Measurements from ENCODE around the gene RNU5B-1. TPM values are rescaled to one million over a fixed set of nuclear protein-coding genes. Genes with fewer than 3 reads are reported as not detected.

Gene RNU5B-1
- total RNA-seq, 2 experiments from 2014 or later: not detected

DNA sequence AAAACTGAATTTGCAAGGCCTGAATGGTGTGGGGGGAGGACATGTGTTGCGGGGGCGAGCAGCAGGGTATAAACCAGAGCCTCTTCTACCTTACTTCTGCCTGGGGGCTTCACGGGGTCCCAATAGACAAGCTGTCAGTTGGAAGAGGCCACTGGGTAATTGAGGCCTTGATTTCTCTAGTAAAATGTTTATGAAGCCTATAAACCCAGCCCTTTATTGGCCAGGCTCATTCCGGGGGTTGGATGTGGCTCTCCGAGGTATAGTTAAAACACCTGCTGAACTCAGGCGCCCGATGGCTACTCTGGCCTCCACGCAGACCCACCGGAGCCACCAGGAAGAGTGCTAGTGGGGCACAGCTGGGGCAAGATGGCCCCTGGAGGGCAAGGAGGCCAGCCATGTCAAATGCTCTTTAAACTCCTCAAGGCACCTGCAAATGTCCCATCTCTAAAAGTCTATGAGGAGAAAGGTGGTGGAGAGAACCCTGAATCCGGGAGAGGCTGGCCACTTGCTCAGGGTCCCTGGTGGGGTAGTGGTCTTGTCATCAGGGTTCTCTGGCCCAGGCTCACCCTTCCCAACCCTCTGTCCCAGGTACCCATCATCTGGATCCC lies 39.0 kb downstream of the RNU5B-1 start:
- H3K9me2 ChIP-seq (ENCODE audit: insufficient read depth, low read length): no peaks in the 10 kb centered on the region
- ChIA-PET POLR2A (no interaction called here), CTCF (ENCODE audit: unreplicated experiment) (no interaction called here)
- H3K4me2 ChIP-seq (ENCODE audit: low read length): no peak overlapping the region
- no peak for DNase-seq (ENCODE audit: low spot score)
- no peaks in the 10 kb centered on the region for H4K20me1 ChIP-seq (ENCODE audit: insufficient read depth, low read length)
- no peaks in the 10 kb centered on the region for H3K4me1 ChIP-seq (ENCODE audit: insufficient read depth, low read length, poor library complexity, severe bottlenecking)
- no peak overlapping the region for H3K27ac ChIP-seq (ENCODE audit: low read depth, low read length, poor library complexity, severe bottlenecking)
- H3K9me3 ChIP-seq (ENCODE audit: low read length): no peaks in the 10 kb centered on the region
- intact Hi-C loops (cut with micrococcal nuclease; ENCODE audit: unreplicated experiment): no loop called here
- no TSS peak for BruUV-seq (replicated peaks)
- no peak overlapping the region for H2AFZ ChIP-seq (ENCODE audit: low read length)
- H3K4me3 ChIP-seq (ENCODE audit: low read depth, low read length, poor library complexity, severe bottlenecking): no peak overlapping the region
- no peaks in the 10 kb centered on the region for H3K36me3 ChIP-seq (ENCODE audit: insufficient read depth, low read length)
- H3K79me2 ChIP-seq (ENCODE audit: insufficient read depth, low read depth, low read length): no peaks in the 10 kb centered on the region
- no peak for TF ChIP-seq EZH2phosphoT487 (IDR thresholded peaks at IDR 0.05; ENCODE audit: borderline replicate concordance, low read depth, low read length)

DNA sequence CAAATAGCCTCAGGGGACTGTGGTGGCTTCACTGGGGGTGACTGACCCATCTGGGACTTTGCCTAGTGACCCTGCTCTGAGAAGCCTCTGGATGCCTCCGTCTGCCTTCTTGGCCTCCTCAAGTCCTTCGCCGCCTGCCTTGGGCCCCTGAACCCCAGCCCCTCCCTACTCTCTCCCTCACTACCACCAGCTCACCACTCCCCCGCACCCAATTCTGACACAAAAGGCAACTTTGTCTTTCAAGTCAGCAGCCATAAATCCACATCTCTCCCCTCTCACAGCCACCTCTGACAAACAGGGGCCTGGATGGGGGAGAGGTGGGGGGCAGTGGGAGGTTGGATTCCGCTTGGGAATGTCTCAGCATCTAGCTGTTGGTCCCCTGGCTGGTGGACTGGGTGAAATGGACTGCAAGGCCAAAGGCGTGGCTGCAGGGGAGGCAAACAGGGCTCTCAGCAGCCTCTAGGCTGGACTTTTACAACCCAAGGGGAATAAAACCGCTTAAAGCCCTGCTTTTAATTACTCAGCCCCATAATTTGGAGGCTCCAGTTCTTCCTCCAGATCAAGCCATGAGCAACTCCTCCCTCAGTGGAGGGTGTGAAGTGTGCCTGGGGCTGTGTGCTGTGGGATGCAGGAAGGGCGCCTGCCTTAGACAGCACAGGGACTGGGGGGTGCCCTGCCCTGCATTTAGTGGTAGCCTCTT lies 39.9 kb downstream of the RNU5B-1 start:
- H3K4me3 ChIP-seq (ENCODE audit: low read depth, low read length, poor library complexity, severe bottlenecking): no peak overlapping the region
- no peak for TF ChIP-seq EZH2phosphoT487 (IDR thresholded peaks at IDR 0.05; ENCODE audit: borderline replicate concordance, low read depth, low read length)
- intact Hi-C loops (cut with micrococcal nuclease; ENCODE audit: unreplicated experiment): no loop called here
- H3K4me2 ChIP-seq (ENCODE audit: low read length): no peak overlapping the region
- no peaks in the 10 kb centered on the region for H3K4me1 ChIP-seq (ENCODE audit: insufficient read depth, low read length, poor library complexity, severe bottlenecking)
- BruUV-seq (replicated peaks): no TSS peak
- no peak overlapping the region for H2AFZ ChIP-seq (ENCODE audit: low read length)
- H3K79me2 ChIP-seq (ENCODE audit: insufficient read depth, low read depth, low read length): no peaks in the 10 kb centered on the region
- no peak overlapping the region for H3K27ac ChIP-seq (ENCODE audit: low read depth, low read length, poor library complexity, severe bottlenecking)
- no peak for DNase-seq (ENCODE audit: low spot score)
- no peaks in the 10 kb centered on the region for H3K36me3 ChIP-seq (ENCODE audit: insufficient read depth, low read length)
- CTCF ChIA-PET (ENCODE audit: unreplicated experiment): no interaction called here
- POLR2A ChIA-PET: no interaction called here
- no peaks in the 10 kb centered on the region for H4K20me1 ChIP-seq (ENCODE audit: insufficient read depth, low read length)
- no peaks in the 10 kb centered on the region for H3K9me2 ChIP-seq (ENCODE audit: insufficient read depth, low read length)
- H3K9me3 ChIP-seq (ENCODE audit: low read length): no peaks in the 10 kb centered on the region

DNA sequence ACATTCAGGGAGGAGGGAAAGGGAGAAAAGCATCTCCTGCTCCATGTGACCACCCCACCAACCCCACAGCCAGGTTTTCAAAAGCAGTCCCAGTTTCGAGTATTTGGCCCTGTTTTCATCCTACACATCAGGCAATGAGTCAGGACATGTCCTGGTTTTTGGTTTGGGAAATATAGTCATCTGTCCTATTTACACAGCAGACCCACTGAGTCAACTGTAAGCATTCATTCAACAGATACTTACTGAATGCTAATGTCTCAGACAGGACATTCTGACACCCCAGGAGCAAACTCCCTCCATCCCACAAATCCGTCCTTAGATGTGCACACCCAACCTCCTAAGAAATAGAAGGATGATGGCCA lies 40.4 kb downstream of the RNU5B-1 start:
- POLR2A ChIA-PET: no interaction called here
- H3K36me3 ChIP-seq (ENCODE audit: insufficient read depth, low read length): no peaks in the 10 kb centered on the region
- H3K4me1 ChIP-seq (ENCODE audit: insufficient read depth, low read length, poor library complexity, severe bottlenecking): no peaks in the 10 kb centered on the region
- no peak overlapping the region for H3K27ac ChIP-seq (ENCODE audit: low read depth, low read length, poor library complexity, severe bottlenecking)
- no peak for TF ChIP-seq EZH2phosphoT487 (IDR thresholded peaks at IDR 0.05; ENCODE audit: borderline replicate concordance, low read depth, low read length)
- TF ChIP-seq, protein P1, sequence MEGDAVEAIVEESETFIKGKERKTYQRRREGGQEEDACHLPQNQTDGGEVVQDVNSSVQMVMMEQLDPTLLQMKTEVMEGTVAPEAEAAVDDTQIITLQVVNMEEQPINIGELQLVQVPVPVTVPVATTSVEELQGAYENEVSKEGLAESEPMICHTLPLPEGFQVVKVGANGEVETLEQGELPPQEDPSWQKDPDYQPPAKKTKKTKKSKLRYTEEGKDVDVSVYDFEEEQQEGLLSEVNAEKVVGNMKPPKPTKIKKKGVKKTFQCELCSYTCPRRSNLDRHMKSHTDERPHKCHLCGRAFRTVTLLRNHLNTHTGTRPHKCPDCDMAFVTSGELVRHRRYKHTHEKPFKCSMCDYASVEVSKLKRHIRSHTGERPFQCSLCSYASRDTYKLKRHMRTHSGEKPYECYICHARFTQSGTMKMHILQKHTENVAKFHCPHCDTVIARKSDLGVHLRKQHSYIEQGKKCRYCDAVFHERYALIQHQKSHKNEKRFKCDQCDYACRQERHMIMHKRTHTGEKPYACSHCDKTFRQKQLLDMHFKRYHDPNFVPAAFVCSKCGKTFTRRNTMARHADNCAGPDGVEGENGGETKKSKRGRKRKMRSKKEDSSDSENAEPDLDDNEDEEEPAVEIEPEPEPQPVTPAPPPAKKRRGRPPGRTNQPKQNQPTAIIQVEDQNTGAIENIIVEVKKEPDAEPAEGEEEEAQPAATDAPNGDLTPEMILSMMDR (conservative IDR thresholded peaks at IDR 0.05; ENCODE audit: low read length): no peak
- H3K4me2 ChIP-seq (ENCODE audit: low read length): no peak overlapping the region
- H4K20me1 ChIP-seq (ENCODE audit: insufficient read depth, low read length): no peaks in the 10 kb centered on the region
- no peak overlapping the region for H3K4me3 ChIP-seq (ENCODE audit: low read depth, low read length, poor library complexity, severe bottlenecking)
- CTCF ChIA-PET (ENCODE audit: unreplicated experiment): no interaction called here
- H3K9me2 ChIP-seq (ENCODE audit: insufficient read depth, low read length): no peaks in the 10 kb centered on the region
- no peak overlapping the region for H2AFZ ChIP-seq (ENCODE audit: low read length)
- H3K79me2 ChIP-seq (ENCODE audit: insufficient read depth, low read depth, low read length): no peaks in the 10 kb centered on the region
- no peak for DNase-seq (ENCODE audit: low spot score)
- no TSS peak for BruUV-seq (replicated peaks)
- H3K9me3 ChIP-seq (ENCODE audit: low read length): no peaks in the 10 kb centered on the region
- intact Hi-C loops (cut with micrococcal nuclease; ENCODE audit: unreplicated experiment): no loop called here

Measured in OCI-LY7 (cell line).